Cardiac muscle cell (in vitro differentiated cells and primary cell): ENCODE data around the gene CAMKK1. TPM values are rescaled to one million over a fixed set of nuclear protein-coding genes. Genes with fewer than 3 reads are reported as not detected.
A peak's percentile ranks its signal among the peaks of the same experiment; 100 is the strongest.

Experiments
- DNase-seq, 2 donors: peaks; one replicate each; pipeline versions ENCODE4 v3.0.0 to v3.0.0-alpha.2; 2010 to 2017; ENCODE audit warnings: low read depth in 1 of 2, low spot score in 1 of 2
- H3K27ac ChIP-seq: fragments of 200-600 bp; sonication (generic); 2 replicates; pipeline ENCODE4 v1.5.1; 2016
- H3K27me3 ChIP-seq: fragments of 200-600 bp; sonication (generic); 2 replicates; pipeline ENCODE4 v1.6.0; 2016; ENCODE audit warnings: control low read depth
- H3K36me3 ChIP-seq: fragments of 200-600 bp; sonication (generic); 2 replicates; pipeline ENCODE4 v1.5.1; 2016; ENCODE audit warnings: control low read depth
- H3K4me1 ChIP-seq: fragments of 200-600 bp; sonication (generic); 2 replicates; pipeline ENCODE4 v1.8.1; 2017; ENCODE audit warnings: low read depth, mild to moderate bottlenecking, mixed run types
- H3K4me3 ChIP-seq: fragments of 200-600 bp; sonication (generic); 2 replicates; pipeline ENCODE4 v1.5.1; 2016; ENCODE audit warnings: mild to moderate bottlenecking
- H3K9me3 ChIP-seq: fragments of 200-600 bp; sonication (generic); 2 replicates; pipeline ENCODE4 v1.5.1; 2017; ENCODE audit warnings: low read depth, mild to moderate bottlenecking, control low read depth
- polyA plus RNA-seq: library from polyadenylated mRNA; unstranded; fragments of >200 nt; fragmentation: Nextera tagmentation; extraction: Ambion mirVana; gene quantifications from 2 replicates; pipeline ENCODE4 v1.2.1, GENCODE V29; 2016
- total RNA-seq: library from RNA; depleted of rRNA; stranded (reverse); fragments of >200 nt; gene quantifications from 2 replicates; pipeline ENCODE4 v1.2.3, GENCODE V29; 2016
- TF ChIP-seq, protein P1 (sequence below): IDR thresholded peaks from 2 replicates; pipeline ENCODE4 v1.5.1; 2012; ENCODE audit warnings: low read depth, mild to moderate bottlenecking, low read length

CAMKK1 gene
- total and polyA plus RNA-seq, 2 experiments from 2014 or later = 7.7 to 12.4 TPM

DNA sequence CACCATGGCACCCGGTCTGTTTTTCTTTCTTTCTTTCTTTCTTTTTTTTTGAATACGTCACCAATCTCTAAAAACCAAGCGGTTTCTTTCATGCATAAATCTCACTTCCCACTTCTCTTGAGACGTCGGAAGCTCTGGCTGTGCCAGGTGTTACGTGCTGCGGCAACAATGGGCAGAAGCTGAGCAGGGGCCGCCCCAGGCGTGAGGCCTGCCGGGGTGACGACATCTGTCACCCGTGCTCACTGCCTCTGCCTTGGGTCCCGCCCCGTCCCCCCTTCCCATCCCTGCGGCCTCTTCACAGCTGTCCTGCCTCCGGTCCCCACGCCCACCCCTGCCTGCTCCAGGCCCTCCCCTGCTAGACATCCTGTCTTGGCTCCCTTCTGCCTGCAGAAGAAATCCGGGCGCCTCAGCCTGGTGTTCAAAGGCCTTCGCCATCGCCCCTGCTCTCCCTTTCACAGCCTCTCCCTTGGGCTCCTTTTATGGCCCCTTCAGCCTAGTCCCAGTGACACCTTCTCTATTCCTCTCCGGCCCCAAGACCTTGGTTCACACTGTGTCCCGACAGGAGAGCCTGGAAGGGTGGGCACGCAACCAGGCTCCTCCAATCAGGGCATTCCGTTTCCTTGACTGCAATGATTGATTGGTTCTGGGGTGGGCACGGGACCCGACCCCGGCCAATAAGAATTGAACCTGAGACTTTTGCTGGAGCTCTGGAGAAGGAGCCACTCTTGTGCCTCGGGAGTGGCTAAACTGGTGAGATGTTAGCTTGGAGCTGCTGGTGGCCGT, 18.6 kb upstream of the CAMKK1 start:
- peak in 1 of 2 donors; percentile 33 for DNase-seq
- no peaks in the 10 kb centered on the region for H3K36me3 ChIP-seq
- H3K27me3 ChIP-seq = no peaks in the 10 kb centered on the region
- H3K9me3 ChIP-seq = no peaks in the 10 kb centered on the region
- H3K4me1 ChIP-seq = peaks cover 4% of the 10 kb centered on the region
- TF ChIP-seq, protein P1, sequence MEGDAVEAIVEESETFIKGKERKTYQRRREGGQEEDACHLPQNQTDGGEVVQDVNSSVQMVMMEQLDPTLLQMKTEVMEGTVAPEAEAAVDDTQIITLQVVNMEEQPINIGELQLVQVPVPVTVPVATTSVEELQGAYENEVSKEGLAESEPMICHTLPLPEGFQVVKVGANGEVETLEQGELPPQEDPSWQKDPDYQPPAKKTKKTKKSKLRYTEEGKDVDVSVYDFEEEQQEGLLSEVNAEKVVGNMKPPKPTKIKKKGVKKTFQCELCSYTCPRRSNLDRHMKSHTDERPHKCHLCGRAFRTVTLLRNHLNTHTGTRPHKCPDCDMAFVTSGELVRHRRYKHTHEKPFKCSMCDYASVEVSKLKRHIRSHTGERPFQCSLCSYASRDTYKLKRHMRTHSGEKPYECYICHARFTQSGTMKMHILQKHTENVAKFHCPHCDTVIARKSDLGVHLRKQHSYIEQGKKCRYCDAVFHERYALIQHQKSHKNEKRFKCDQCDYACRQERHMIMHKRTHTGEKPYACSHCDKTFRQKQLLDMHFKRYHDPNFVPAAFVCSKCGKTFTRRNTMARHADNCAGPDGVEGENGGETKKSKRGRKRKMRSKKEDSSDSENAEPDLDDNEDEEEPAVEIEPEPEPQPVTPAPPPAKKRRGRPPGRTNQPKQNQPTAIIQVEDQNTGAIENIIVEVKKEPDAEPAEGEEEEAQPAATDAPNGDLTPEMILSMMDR = no peak
- no peak overlapping the region for H3K4me3 ChIP-seq
- no peak overlapping the region for H3K27ac ChIP-seq

DNA sequence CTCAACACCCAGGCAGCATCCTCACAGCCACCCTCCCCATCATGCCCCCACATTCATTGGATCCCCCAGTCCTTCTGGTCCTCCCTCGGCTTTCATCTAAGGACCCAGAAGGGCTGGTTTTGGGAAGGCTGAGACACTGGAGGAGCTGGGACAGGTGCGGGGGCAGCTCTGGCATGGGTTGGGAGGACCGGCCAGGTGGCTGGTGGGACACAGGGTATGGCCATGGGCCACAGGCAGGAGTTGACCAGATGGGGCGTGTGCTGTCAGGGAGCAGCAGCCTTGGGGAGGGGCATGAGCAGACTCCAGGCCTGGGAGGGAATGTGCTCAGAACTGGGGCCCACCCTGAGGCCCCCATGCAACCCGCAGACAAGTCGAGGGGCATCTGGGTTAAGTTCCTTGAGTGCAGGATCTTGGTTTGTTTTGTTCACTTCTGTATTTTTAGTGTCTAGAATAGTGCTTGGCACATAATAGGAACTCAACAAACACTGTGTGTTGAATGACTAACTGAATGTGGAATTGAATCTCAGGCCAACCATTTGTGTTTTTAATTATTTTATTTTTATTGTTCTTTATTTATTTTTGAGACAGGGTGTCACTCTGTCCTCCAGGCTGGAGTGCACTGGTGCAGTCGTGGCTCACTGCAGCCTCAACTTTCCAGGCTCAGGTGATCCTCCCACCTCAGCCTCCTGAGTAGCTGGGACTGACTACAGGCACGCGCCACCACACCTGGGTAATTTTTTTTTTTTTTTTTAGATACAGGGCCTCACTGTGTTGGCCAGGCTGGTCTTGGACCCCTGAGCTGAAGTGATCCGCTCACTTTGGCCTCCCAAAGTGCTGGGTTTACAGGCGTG, 17.8 kb upstream of the CAMKK1 start:
- Histone ChIP-seq H3K4me3 (no peak overlapping the region), H3K27ac (no peak overlapping the region), H3K9me3 (no peaks in the 10 kb centered on the region), H3K4me1 (no peaks in the 10 kb centered on the region), H3K27me3 (no peaks in the 10 kb centered on the region), H3K36me3 (no peaks in the 10 kb centered on the region)
- DNase-seq = no peak
- TF ChIP-seq, protein P1 = no peak

DNA sequence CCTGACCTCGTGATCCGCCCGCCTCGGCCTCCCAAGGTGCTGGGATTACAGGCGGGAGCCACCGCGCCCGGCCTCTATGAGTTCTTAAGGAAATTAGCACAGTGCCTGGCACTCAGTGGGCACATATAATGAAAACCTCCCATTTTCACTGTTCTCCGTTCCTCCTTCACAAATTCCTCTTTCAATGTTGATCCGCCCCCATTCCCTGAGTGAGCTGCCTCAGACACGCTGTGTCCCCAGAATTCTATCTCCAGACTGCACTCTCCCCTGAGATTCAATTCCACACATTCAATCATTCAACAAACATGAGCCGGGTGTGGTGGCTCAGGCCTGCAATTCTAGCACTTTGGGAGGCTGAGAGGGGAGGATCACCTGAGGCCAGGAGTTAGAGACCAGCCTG, 16.4 kb upstream of the CAMKK1 start:
- TF ChIP-seq, protein P1 = no peak
- no peak for DNase-seq
- peaks cover 1% of the 10 kb centered on the region for H3K4me1 ChIP-seq
- no peak overlapping the region for H3K27ac ChIP-seq
- no peaks in the 10 kb centered on the region for H3K9me3 ChIP-seq
- no peak overlapping the region for H3K4me3 ChIP-seq
- H3K27me3 ChIP-seq = no peaks in the 10 kb centered on the region
- H3K36me3 ChIP-seq = no peaks in the 10 kb centered on the region

DNA sequence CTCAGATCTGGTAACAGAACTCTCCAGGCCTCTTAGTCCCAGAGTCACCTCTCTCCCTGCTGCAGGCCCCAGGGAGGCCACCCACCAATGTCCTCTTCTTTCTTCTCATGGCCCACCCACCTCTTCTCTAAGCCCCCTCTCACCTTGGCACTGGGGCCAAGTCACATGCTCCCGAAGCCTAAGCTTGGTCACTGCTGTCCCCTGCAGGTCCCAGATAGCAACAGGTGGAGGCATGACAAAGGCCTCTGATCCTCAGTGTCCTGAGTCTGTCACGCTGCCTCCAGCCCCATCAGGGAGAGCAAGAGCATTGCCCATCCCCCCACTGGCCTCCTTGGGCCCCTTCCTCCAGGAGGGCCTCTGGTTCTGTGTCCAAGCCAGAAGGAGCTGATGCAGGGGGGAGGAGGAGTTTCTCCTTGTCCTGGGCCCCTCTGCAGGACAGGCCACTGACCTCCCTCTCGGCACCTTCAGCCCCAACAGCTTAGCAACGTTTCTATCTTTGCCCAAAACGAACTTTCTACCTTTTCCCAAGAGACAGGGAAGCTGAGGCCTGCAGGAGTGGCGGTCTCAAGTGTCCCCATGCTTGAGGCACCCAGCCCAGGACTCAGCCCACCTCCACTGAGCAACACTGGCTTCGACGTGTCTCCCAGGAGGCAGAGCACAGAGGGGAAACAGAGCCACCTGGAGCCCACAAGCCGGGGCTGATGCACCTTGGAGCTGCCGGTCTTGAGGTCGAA, 14.8 kb upstream of the CAMKK1 start:
- TF ChIP-seq, protein P1 = no peak
- Histone ChIP-seq H3K36me3 (no peaks in the 10 kb centered on the region), H3K4me1 (peaks cover 15% of the 10 kb centered on the region), H3K27me3 (no peaks in the 10 kb centered on the region), H3K9me3 (no peaks in the 10 kb centered on the region), H3K4me3 (no peak overlapping the region), H3K27ac (no peak overlapping the region)
- no peak for DNase-seq

DNA sequence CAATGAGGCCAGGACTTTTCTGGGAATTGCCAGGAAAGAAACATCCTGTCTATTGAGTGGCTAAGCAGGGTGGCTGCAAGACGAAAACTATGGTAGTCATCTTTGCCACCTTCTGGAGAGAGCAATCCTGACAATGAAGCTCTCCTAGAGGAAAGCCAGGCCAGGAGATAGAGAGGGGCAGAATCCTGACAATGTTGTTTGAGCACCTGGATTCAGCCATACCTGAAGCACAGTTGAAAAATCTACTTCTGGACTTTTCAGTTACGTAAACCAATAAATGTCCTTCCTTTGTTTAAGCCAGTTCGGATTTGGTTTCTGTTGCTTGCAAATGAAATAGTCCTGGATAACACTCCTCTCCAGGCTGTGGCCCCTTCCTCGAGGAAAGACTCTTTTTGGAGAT, 14.0 kb upstream of the CAMKK1 start:
- Histone ChIP-seq H3K36me3 (no peaks in the 10 kb centered on the region), H3K4me1 (peaks cover 15% of the 10 kb centered on the region), H3K9me3 (no peaks in the 10 kb centered on the region), H3K4me3 (no peak overlapping the region), H3K27me3 (no peaks in the 10 kb centered on the region), H3K27ac (no peak overlapping the region)
- TF ChIP-seq, protein P1 = no peak
- no peak for DNase-seq
